Upper lobe of left lung (tissue), 4 donors: ENCODE results near the gene TIPARP.

Source experiments
- POLR2A ChIP-seq, 4 donors: fragments of 450-650 bp; IDR thresholded peaks; one replicate each; pipeline ENCODE4 v1.5.1; 2016 to 2017; ENCODE audit warnings: antibody characterized with exemption in 4 of 4, mild to moderate bottlenecking in 2 of 4
- TF ChIP-seq, protein P1 (sequence below), 6 experiments: fragments of 450-650 bp in 4 of 6; fragments of 200-600 bp in 2 of 6; sonication (generic) in 2 of 6; IDR thresholded peaks; one replicate each; pipeline ENCODE4 v1.5.1; 2016 to 2019; ENCODE audit warnings: antibody characterized with exemption in 6 of 6

DNA sequence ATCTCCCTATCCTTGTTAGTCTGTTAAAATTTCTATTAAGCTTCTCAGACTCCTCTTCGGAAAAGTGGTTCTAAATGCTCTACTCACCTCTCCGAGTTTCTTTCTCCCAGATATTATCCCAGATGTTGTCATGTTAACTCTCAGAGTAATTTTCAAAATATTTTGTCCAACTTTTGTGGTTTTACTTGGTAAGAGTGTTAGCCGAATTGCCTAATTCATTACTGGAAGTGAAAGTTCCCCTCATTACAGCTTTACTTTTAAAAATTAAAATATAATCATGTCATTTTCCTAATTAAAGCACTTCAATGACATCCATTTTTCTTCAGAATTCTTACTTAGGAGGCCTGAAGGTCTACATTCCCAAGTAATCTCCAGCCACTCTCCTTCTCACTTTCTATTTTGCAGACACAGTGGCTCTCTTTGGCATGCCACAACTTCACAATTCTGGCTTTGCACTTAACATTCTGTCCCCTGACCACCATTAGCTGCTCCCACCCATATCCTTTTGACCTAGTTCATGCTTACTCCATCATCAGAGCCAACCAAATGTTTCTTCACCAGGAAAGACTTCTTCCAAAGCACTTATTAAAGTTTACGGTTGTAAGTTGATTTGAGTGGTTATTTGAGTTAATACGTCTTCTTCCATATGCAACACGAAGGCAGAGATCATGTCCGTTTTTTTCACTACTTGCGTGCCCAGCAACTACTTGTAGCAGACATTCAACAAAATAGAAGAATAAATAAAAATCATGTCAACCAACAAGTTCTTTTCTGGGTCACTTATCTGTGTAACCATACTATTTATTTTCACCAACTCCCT lies 10.2 kb upstream of the TIPARP start:
- TF ChIP-seq POLR2A (IDR thresholded peaks at IDR 0.05), result no peak
- TF ChIP-seq, protein P1, sequence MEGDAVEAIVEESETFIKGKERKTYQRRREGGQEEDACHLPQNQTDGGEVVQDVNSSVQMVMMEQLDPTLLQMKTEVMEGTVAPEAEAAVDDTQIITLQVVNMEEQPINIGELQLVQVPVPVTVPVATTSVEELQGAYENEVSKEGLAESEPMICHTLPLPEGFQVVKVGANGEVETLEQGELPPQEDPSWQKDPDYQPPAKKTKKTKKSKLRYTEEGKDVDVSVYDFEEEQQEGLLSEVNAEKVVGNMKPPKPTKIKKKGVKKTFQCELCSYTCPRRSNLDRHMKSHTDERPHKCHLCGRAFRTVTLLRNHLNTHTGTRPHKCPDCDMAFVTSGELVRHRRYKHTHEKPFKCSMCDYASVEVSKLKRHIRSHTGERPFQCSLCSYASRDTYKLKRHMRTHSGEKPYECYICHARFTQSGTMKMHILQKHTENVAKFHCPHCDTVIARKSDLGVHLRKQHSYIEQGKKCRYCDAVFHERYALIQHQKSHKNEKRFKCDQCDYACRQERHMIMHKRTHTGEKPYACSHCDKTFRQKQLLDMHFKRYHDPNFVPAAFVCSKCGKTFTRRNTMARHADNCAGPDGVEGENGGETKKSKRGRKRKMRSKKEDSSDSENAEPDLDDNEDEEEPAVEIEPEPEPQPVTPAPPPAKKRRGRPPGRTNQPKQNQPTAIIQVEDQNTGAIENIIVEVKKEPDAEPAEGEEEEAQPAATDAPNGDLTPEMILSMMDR (IDR thresholded peaks at IDR 0.05), result no peak
